NCI-H1694 treated with DMSO at 0.1 percent for 48 hours (cell line): ENCODE data around the gene SYTL5.

Experiments
- DNase-seq: peaks from one replicate; lab custom pipeline; 2025; lab: John Stamatoyannopoulos, UW

SYTL5 gene

DNA sequence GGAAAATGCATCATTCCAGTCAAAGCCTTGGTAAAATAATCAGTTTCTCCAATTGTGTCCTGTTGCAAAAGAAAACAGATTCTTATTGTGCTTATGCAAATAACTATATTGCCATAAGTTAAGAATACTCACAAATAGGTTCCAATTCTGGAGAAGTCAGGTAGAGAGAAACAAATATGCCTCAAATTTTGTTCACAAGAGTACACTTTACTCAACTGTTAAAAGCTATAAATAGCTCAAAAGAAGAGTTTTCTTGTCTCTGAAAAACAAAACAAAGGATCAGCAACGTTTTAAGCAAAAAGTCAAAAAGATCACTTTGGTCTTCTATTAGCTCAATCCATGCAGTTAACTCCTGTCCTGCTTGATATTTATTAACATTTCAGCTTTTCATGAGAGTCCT, 21.9 kb downstream of the SYTL5 start:
- DNase-seq: no peak

DNA sequence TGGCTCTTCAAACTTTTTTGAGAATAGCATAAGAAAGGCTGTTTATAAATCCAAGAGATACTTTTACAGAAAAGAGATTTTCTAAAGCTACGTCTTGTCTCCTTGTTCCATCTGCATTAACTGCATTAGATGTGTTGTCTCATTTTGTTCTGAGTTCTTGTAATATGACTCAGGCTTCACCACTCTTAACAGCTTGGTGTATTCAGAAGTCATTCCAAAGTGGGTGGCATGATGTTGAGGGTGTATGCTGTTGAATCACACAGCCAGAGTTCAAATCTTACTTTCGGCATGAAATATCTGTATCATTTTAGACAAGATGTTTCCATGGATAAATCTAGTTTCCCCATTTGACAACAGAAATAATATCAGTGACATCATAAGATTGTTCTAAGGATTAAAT, 30.1 kb downstream of the SYTL5 start:
- no peak for DNase-seq

DNA sequence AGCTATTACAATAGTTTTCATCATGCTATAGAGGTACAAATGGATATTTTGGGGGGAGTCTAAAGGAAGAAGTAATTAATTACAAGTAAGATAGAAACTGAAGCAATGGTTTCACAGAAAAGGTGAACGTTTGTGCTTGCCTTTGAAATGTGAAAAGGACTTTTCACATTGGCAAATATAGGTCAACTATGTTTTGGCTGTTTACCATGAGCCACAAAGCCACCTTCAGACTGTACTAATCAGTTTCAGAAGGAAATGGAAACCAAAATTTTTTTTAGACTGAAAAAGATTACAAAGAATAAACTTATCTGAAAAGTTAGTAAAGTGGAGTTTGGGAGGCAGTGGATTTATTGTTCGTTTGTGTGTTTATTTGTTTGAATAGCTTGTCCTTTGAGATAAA, 32.1 kb downstream of the SYTL5 start:
- DNase-seq: no peak

DNA sequence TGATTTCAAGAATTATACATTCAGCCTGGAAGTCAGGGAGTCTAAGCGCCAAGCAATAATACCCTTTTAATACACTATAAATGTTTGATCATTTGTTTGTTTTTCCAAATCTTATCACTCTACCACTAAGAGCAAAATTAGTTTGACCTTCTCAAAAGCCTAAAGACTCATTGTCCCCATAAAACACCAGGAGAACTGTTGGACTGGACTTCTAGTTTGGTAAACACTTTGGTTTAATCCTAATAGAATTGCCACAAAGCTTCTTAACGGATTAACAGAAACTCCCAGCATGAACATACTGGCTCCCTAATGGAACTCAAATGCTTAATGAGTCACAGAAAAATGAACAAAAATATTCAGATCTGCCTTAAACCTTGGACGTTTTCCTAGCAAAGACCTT, 34.9 kb downstream of the SYTL5 start:
- no peak for DNase-seq

DNA sequence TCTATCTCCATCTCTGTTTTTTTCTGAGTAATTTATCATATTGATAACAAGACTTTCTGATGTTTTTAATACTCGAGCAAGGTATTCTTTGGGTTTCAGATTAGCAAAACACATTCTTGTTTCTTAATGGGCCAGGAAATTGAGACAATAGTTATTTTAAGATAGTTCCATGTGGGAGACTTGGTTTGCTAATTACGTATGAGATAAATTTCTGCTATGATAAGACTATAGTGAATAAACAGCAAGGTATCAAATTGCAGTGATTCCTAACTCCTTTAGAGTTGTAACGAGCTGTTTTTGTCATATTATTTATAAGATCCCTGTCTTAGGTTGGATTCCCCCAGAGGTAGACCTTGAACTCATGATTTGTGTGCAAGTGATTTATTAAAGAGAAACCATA, 38.3 kb downstream of the SYTL5 start:
- DNase-seq: no peak

DNA sequence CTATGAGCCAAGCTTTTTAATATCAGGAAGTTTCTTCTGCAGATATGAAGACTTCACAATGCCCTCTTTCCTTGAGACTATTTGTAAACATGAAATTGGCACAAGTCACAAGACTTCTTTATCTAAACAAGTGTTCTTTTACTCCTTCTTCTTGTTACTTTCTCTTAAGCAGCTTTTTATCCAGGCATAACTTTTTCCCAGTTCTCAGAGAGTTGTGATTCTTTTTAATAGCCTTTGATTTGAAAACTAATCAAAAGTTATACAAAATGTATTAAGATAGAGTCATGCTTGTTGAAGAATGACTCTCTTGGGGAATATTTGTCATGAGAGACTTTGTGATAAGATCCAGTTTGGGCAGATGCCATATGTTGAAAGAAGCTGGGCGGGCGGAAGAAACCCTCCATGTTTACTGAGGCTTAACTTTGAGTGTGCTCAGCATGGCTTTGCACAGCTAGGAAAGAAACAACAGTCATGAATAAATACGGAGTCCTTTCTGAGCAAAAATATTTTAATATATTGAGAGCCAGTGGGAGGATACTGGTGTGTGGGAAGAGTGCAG, 39.3 kb downstream of the SYTL5 start:
- DNase-seq: no peak

DNA sequence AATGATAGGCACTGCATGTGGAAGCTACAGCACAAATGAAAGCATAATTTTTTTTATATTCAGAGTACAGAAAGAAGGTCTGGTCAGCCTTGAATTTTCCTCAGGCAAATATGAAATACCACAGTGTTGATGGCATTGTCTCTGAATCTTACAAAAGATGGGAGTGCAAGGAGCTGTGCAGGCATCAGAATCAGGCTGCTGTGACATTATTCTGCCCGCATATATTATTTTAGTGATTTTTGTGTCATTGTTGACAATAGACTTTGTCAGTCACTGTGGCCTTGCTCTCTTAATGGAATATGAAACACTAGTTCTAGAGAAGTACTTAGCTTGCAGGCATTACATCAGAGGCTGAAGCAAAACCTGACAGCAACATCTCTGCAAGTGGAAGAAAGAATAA, 42.5 kb downstream of the SYTL5 start:
- DNase-seq: no peak

DNA sequence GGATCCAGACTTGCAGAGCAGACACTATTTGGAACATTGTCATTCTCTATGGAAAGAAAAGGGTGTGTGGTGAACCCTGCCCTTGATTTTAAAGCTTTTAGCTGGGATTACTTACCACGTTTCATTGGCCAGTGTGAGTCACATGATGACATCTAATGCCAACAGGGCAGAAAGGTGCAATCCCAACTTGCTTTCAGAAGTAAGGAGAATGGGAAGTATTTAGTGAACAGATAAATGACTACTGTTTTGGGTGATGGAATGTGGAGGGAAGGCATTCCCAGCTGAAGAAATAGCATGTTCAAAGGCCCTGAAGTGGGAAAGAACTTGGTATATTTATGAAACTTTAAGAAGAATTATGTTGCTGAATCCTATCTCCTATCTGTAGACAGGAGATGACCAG, 44.5 kb downstream of the SYTL5 start:
- no peak for DNase-seq

DNA sequence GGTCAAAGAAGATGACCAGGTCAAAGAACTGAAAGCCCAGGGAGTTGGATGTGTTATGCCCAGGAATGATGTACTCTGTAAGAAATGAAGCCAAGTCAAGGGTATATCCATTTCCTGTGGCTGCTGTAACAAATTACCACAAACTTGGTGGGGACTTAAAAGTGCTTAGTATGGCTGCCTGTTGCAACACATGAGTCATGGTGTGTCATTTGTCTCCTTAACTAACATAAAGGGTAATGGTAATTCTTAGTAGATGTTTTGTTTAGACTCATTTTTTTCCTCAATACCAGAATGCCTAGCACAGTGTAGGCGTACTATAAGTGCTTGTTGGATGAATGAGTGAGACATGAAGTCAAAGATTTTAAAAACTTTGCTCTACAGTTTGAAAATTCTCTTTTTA, 45.7 kb downstream of the SYTL5 start:
- no peak for DNase-seq

DNA sequence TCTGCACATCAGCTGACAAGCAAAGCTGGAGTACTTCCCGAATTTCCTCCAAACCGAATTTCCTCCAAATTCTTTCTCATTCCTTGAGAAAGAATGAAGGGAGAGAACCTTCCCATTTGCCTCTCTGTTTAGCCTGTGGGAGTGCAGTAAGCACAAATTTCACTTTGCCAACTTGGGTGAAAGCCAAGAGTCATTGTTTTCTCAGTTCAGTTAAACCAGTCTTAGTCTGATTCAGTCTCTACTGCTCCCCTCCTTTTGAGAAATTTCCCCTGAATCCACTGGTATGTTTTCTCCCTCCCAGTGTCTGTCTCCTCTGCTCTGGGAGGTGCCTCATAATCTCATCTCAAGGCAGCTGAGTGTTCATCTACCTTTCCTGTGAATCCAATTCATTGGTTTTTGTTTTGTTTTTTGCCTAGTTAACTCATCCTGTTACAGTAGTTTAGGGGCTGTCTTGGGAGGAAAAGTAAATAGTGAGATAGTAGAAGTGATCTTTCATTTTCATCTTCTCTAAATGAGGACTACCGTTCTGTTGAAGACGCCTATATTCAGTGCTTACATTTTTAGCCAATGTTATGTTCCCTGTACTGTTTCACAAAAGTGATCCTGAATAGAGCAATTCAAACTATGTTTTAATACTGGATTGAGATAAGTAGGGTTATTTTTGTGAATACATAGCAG, 49.0 kb downstream of the SYTL5 start:
- no peak for DNase-seq

DNA sequence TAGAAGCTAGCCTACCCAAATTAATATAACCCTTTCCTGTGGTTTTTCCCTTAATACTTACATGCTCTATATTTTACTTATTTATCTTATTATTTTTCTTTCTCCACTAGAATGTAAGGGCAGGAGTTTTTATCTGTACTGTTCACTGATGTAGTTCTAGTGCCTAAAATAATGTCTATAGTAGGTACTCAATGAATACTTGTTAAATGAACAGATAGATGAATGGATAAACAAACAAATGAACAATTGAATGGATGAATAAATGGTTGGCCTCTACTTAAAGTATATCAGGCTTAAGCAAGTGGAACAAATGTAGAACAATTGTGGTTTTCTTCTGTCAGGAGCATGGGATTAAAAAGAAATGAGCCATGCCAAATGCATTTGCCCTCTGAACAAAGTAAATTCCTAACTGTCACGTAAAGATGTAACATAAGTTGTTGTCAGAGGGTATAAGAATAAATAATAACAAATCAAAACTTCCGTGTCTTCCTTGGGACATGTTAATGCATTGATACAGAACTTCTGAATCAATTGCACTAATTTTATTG, 54.1 kb downstream of the SYTL5 start:
- DNase-seq: no peak

DNA sequence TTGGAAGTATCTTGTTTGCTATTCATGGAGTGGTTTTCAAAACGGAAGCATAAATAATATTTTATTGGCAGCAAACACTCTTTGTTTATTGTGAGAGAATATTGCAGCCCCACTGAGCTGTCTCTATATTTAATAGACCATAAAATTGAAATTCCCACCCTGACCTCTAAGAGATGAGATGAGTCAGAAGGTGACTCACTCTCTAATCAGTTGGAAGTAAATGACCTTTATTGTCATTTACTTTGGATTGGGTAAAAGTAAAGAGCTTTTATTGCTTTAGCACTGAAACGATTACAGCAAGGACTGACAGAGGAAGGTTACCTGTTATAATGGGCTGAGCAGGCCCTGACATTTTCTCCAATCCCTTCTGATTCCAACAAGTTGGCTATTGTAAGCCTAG, 55.0 kb downstream of the SYTL5 start:
- DNase-seq: no peak

DNA sequence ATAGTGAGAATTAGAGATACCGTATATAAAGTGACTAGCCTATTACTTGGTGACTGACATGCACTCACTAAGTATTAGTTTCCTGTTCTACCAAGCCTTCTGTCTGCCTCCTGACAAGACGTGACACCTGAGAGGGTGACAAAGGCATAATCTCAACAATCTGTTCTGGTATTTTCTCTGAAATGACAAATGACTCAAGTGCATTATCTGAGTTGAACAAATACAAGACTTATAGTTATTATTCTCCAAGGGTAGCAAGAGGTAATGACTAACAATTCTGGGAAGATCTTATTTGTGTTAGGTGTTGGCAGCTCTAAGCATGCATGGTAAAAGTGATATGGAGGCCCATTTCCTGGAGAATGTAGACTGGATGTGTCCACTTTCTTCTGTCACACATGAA, 60.6 kb downstream of the SYTL5 start:
- DNase-seq: no peak

DNA sequence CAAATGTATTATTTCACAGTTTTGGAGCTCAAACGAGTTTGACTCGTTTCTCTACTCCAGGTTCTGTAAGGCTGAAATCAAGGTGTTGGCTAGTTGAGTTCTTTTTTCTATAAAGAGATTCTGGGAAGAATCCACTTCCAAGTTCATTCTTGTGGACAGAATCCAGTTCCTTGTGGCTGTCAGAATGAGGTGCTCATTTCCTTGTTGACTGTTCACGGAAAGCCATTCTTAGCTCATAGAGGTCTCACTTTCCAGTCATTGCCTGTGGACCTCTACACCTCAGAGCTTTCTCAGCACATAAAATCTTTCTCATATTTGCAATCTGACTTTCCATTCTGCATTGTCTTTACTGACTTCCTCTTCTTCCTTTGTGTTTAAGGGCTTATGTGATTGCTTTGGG, 62.9 kb downstream of the SYTL5 start:
- no peak for DNase-seq

DNA sequence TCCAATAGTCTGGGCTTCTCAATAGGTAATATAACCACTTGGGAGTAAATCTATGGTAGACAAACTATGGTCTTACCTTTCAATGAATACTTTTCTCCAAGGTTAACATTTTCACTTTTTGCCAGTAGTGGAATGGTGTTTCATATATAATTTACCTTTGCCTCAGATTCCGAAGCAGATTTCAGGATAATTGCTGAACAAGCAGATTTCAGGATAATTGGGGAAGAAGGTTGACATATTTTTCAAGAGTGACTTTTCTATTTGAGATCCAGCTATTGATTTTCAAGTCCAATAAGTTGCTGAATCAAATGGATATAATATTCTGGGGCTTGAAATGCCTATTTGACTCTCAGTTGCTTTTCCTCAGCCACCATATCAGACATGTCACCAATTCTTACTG, 63.6 kb downstream of the SYTL5 start:
- no peak for DNase-seq

DNA sequence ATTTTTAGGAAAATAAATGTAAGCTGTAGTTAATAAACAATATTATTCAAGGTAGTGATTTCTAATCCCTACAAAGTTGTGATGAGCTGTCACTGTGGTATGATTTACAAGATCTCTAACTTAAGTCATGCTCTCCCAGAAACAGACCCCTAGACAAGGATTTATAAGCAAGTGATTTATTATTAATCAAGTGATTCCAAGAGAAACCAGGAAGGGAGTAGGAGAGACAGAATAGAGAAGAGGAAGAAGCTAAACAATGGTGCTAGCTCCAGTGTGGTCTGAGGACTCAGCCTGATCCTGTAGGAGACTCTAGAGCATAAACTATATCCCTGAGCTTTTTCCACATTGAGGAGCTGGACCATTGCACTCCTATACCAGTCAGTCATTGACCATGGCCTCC, 73.1 kb downstream of the SYTL5 start:
- no peak for DNase-seq

DNA sequence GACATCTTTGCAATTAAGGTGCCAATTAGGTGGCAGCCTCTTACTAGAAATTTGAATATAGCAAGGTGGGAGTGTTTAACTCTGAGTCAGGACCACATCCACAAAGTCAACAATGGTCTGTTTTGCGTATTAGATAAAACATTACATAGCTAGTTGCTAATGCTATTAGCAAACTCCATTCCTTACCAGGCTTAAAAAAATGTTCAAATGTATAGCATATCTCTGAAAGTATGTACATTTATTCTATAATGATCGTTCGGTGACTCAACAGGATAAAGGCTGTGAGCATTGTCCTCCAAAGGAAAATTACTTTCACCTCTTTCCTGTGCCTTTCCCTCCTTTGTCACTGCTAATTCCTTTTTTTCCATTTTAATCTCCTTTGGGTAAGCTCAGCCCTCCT, 74.5 kb downstream of the SYTL5 start:
- no peak for DNase-seq

DNA sequence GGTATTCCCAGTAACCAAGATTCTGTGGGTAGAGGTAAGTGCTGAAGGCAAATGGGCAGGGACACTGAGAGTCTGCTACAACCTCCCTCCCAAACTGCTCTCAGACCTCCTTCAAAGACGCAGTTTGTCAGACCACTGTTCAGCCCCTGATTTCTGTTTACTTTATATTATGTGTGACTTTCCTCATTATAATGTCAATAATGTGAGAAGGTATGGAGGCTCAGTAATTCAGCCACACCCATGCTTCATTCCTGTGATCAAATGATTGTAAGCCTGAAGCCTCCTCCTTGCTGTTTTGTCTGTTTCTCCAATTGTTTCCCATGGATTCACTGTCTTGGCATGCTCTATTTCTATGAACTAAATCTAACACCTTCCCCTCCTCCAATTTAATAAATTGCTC, 75.6 kb downstream of the SYTL5 start:
- DNase-seq: no peak

DNA sequence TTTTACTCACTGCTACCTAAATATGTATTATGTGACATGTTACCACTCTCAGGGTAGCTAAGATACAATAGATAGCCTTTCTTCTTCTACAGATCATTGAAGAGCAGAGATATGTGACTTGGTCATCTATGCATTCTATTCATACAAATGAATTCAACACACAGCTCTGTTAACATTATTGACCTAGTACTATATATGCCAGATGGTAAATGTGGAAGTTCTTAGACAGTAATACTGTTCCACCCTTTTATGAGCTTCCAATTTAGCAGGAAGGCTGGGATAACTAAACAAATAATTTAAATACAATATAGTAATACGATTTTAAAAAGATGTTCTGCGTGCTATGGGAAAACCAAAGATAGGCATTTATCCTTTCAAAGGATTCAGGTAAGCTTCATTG, 76.0 kb downstream of the SYTL5 start:
- DNase-seq: no peak

DNA sequence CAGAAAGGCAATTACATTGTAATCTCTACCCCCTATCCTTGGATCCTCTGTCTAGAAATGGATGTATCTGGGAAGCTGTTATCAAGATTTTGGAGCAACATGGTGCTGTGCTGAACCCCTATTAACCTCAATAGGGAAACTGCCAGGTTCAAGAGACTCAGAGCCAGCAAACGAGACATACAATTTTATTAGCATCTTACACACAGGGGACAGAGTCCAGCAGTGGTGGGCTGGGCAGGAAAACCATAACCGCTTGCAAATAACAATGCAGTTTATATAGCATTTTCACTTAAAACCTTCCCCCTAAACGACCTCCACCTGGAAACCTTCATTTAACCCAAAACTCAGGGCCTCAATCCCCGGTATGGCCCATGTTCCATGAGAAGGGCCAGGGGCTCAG, 79.5 kb downstream of the SYTL5 start:
- DNase-seq: no peak

DNA sequence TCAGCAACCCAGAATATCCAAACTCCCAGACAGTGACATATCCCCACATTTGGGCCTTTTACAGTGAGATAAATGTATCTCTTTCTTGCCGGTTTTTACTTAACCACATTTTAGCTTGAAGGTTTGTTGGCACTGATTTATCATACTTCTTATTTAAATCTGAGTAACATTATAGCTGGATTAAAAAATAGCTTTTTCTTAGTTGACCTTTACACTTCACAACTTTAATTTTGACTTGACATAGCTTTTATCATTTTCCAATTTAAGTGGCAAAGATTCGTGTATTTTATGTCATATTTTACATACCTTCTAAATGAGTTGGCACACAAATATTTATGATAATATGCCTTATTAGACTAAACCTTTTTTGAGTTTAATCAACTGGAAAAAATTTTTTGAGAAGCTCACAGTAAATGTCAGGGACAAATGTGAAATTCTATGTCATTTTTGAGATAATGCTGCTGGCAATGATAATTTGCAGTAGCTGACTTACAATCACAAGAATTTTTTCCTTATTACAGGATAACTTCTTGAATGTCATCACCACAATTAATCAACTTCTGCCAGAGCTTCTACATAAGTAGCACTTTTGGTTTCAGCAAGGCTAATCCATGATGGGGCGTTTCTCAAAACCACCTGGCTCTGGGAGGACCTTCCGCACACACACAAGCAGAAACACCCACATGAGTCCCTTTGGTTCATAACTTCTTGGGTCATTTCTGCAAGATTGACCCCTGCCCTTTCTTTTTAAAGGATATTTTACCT, 80.3 kb downstream of the SYTL5 start:
- no peak for DNase-seq

DNA sequence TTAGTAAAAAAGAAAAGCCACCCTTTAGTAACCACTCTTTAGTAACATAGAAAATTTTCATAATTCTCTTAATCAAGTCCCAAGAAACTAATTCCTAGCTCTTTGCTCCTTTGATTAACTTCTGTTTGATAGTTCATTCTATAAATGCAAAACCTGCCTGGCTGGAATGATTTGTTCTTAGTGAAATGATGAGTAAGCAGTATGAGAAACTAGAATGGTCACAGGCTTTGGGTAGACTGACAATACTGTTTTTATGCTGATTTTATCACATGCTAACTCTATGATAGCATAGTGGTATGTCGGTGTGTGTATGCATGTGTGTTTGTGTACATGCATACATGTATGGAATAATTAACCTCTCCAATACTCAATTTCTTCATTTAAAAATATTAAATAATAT, 81.2 kb downstream of the SYTL5 start:
- no peak for DNase-seq

DNA sequence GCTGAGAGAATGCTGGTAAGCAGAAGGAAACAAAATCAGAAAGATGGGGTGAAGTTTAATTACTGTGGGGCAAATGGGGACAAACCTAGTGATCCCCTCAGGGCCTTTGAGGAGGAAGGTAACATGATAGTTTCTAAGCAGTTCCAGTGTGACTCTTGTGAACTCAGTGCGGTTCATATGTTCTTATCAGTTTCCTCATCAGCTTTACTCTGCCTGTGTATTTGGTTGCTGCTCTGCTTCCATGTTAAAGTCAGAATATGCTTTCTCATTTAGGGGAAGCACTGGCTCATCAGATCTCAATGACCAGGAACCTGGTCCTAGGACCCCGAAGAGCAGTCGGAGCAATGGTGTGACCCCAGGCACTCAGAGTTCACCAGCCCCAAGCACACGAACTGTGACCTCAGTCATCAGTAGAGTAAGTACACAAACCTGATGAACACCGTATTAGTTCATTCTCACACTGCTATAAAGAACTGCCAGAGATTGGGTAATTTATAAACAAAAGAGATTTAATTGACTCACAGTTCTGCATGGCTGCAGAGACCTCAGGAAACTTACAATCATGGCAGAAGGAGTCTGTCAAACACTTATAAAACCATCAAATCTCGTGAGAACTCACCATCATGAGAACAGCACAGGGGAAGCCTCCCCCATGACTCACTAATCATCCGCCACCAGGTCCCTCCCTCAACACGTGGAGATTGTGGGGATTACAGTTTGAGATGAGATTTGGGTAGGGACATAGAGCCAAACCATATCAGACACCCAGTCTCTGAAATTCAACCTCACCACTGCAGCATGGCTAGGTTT, 83.0 kb downstream of the SYTL5 start:
- no peak for DNase-seq
